SJSA1 (cell line): ENCODE measurements around the gene C12orf56. TPM values are rescaled to one million over a fixed set of nuclear protein-coding genes. Genes with fewer than 3 reads are reported as not detected.
"Not testable (repeated sequence)": the region's sequence is repeated elsewhere in the genome, so short reads cannot be mapped to it uniquely, and the experiment has no call there.

Source experiments
- DNase-seq, 2 experiments: peaks; one replicate each; pipeline ENCODE4 v3.0.0-alpha.2; 2015 to 2020; ENCODE audit warnings: low spot score in 2 of 2, low read depth in 1 of 2
- H3K27ac ChIP-seq: fragments of 250-450 bp; sonication (Bioruptor Pico); 2 replicates; pipeline ENCODE4 v1.5.1; 2020; ENCODE audit warnings: mild to moderate bottlenecking, moderate library complexity
- H3K27me3 ChIP-seq: fragments of 250-450 bp; sonication (Bioruptor Pico); replicated peaks from 2 replicates; pipeline ENCODE4 v1.5.1; 2020; ENCODE audit warnings: mild to moderate bottlenecking, moderate library complexity
- H3K36me3 ChIP-seq: fragments of 250-450 bp; sonication (Bioruptor Pico); 2 replicates; pipeline ENCODE4 v1.5.1; 2020; ENCODE audit warnings: mild to moderate bottlenecking
- H3K4me1 ChIP-seq: fragments of 250-450 bp; sonication (Bioruptor Pico); replicated peaks from 2 replicates; pipeline ENCODE4 v1.6.1; 2021; ENCODE audit warnings: mild to moderate bottlenecking
- H3K4me3 ChIP-seq: fragments of 250-450 bp; sonication (Bioruptor Pico); 2 replicates; pipeline ENCODE4 v1.5.1; 2020; ENCODE audit warnings: mild to moderate bottlenecking
- H3K9me3 ChIP-seq: fragments of 250-450 bp; sonication (Bioruptor Pico); replicated peaks from 2 replicates; pipeline ENCODE4 v1.5.1; 2020; ENCODE audit warnings: mild to moderate bottlenecking
- total RNA-seq: library from RNA; depleted of rRNA; stranded (reverse); fragments of >200 nt; shearing (Covaris generic); gene quantifications from 2 replicates; pipeline ENCODE4 v1.2.3, GENCODE V29; 2014

Gene C12orf56
- total RNA-seq, 1 experiment from 2014 or later: not detected

GRCh38 chr12:64319540-64320225, 70.9 kb downstream of the C12orf56 start:
- not testable (repeated sequence) for H3K36me3 ChIP-seq, H3K27me3 ChIP-seq, H3K27ac ChIP-seq, H3K9me3 ChIP-seq, DNase-seq, H3K4me3 ChIP-seq
- H3K4me1 ChIP-seq: peaks cover 20% of the 10 kb centered on the region

GRCh38 chr12:64318605-64319004, 72.0 kb downstream of the C12orf56 start:
- Histone ChIP-seq H3K4me1 (peaks cover 11% of the 10 kb centered on the region), H3K27me3 (no peaks in the 10 kb centered on the region), H3K4me3 (no peak overlapping the region), H3K9me3 (no peaks in the 10 kb centered on the region), H3K27ac (no peak overlapping the region), H3K36me3 (no peaks in the 10 kb centered on the region)
- DNase-seq: no peak

- H3K4me1 ChIP-seq: no peaks in the 10 kb centered on the region
- no peak overlapping the region for H3K27ac ChIP-seq
- DNase-seq: no peak
- H3K9me3 ChIP-seq: no peaks in the 10 kb centered on the region
- no peaks in the 10 kb centered on the region for H3K36me3 ChIP-seq
- H3K4me3 ChIP-seq: no peak overlapping the region
- H3K27me3 ChIP-seq: no peaks in the 10 kb centered on the region
Observed at GRCh38 chr12:64311877-64312276, 78.7 kb downstream of the C12orf56 start.

- no peak for DNase-seq
- Histone ChIP-seq H3K36me3 (no peaks in the 10 kb centered on the region), H3K4me3 (no peak overlapping the region), H3K4me1 (no peaks in the 10 kb centered on the region), H3K27ac (no peak overlapping the region), H3K27me3 (no peaks in the 10 kb centered on the region), H3K9me3 (no peaks in the 10 kb centered on the region)
Observed at GRCh38 chr12:64304571-64304970, 86.0 kb downstream of the C12orf56 start.

GRCh38 chr12:64299628-64300027, 90.9 kb downstream of the C12orf56 start:
- Histone ChIP-seq H3K27me3 (no peaks in the 10 kb centered on the region), H3K27ac (no peak overlapping the region)

GRCh38 chr12:64296301-64296700, 94.3 kb downstream of the C12orf56 start:
- Histone ChIP-seq H3K4me3 (no peak overlapping the region), H3K9me3 (no peaks in the 10 kb centered on the region), H3K36me3 (no peaks in the 10 kb centered on the region), H3K27me3 (no peaks in the 10 kb centered on the region), H3K4me1 (no peaks in the 10 kb centered on the region), H3K27ac (no peak overlapping the region)
- DNase-seq: no peak

More at GRCh38 chr12:64299628-64300027, 90.9 kb downstream of the C12orf56 start:
- H3K36me3 ChIP-seq: no peaks in the 10 kb centered on the region
- H3K4me1 ChIP-seq: no peaks in the 10 kb centered on the region
- no peak for DNase-seq
- H3K4me3 ChIP-seq: no peak overlapping the region
- H3K9me3 ChIP-seq: no peaks in the 10 kb centered on the region

- H3K9me3 ChIP-seq: no peaks in the 10 kb centered on the region
- no peaks in the 10 kb centered on the region for H3K36me3 ChIP-seq
- no peak overlapping the region for H3K27ac ChIP-seq
- no peak overlapping the region for H3K4me3 ChIP-seq
- no peaks in the 10 kb centered on the region for H3K27me3 ChIP-seq
- H3K4me1 ChIP-seq: no peaks in the 10 kb centered on the region
- no peak for DNase-seq
Observed at GRCh38 chr12:64293654-64294364, 96.7 kb downstream of the C12orf56 start.

DNA sequence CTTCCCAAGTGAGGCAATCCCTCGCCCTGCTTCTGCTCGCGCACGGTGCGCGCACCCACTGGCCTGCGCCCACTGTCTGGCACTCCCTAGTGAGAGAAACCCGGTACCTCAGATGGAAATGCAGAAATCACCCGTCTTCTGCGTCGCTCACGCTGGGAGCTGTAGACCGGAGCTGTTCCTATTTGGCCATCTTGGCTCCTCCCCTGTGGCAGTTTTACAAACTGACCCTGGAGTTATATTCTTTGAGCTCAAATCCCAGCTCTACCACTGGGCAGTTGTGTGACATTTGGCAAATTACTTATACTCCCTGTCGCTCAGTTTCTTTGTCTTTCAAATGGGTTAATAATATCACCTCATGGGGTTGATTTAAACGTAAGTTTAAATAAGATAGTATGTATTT, 97.4 kb downstream of the C12orf56 start:
- H3K27ac ChIP-seq, H3K9me3 ChIP-seq, H3K4me3 ChIP-seq, H3K4me1 ChIP-seq, H3K27me3 ChIP-seq, DNase-seq, H3K36me3 ChIP-seq: not testable (repeated sequence)

DNA sequence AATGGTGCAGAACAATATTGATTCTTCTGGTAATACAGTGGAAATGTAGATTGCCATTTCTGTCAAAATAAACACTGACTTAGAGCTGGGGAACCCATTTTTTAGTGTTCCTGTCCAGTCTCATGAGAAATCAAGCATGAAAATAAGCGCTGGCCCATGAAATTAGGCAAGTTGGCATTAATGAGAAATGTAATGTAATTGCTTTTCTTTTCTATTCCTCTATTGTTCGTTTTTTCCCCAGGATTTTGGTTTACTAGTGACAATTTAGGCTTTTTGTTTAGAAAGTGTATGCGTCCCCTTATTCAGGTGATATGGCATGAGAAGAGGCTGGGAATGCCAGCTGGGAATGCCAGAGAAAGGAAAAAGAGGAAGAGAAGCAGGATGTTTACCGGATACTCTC, 104.0 kb downstream of the C12orf56 start:
- Histone ChIP-seq H3K4me3 (no peak overlapping the region), H3K4me1 (no peaks in the 10 kb centered on the region), H3K36me3 (no peaks in the 10 kb centered on the region), H3K27ac (no peak overlapping the region), H3K9me3 (no peaks in the 10 kb centered on the region), H3K27me3 (no peaks in the 10 kb centered on the region)
- no peak for DNase-seq

DNA sequence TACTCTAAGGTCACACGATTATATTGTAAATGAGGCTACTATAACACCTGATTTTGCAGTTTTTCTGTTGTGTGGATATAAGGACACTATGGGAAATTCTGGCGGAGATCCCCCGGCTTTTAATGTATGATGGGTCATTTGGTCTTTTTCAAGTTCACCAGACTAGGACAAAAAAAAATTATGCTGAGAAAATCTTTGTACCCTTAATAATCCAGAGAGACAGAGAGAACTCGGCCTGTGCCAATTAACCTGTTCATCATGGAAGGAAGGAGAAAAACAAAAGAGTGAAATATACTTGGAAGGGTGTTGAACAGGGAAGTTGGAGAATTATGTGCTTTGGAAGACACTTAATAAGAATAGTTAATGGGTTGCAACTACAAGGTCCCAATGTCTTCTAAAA, 106.3 kb downstream of the C12orf56 start:
- H3K4me3 ChIP-seq: no peak overlapping the region
- no peaks in the 10 kb centered on the region for H3K4me1 ChIP-seq
- H3K9me3 ChIP-seq: no peaks in the 10 kb centered on the region
- H3K36me3 ChIP-seq: no peaks in the 10 kb centered on the region
- no peak overlapping the region for H3K27ac ChIP-seq
- H3K27me3 ChIP-seq: no peaks in the 10 kb centered on the region
- no peak for DNase-seq

DNA sequence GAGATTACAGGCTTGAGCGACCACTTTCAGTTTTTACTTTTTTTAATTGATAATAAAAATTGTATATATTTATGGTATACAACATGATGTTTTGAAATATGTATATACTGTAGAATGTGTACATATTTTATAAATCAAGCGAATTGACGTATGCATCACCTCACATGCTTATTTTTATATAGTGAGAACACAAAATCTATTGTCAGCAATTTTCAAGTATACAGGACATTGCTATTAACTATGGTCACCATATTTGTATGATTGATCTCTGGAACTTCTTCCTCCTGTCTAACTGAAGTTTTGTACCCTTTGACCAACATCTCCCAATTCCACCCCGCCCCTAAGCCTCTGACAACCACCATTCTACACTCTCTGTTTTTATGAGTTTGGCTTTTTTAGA, 112.1 kb downstream of the C12orf56 start:
- Histone ChIP-seq H3K4me3 (no peak overlapping the region), H3K9me3 (no peaks in the 10 kb centered on the region), H3K27ac (no peak overlapping the region), H3K27me3 (no peaks in the 10 kb centered on the region), H3K36me3 (no peaks in the 10 kb centered on the region), H3K4me1 (no peaks in the 10 kb centered on the region)
- DNase-seq: no peak

- H3K27ac ChIP-seq: no peak overlapping the region
- H3K27me3 ChIP-seq: no peaks in the 10 kb centered on the region
- H3K4me3 ChIP-seq: no peak overlapping the region
- H3K4me1 ChIP-seq: no peaks in the 10 kb centered on the region
- peak in 1 of 2 experiments; percentile 16 for DNase-seq
- no peaks in the 10 kb centered on the region for H3K9me3 ChIP-seq
- no peaks in the 10 kb centered on the region for H3K36me3 ChIP-seq
Observed at GRCh38 chr12:64273527-64274403, 116.8 kb downstream of the C12orf56 start.

GRCh38 chr12:64270411-64270810, 120.1 kb downstream of the C12orf56 start:
- peaks cover 4% of the 10 kb centered on the region; the same call in 1 of the 2 replicates for H3K27me3 ChIP-seq
- no peak overlapping the region for H3K4me3 ChIP-seq
- no peak for DNase-seq
- H3K27ac ChIP-seq: no peak overlapping the region
- H3K9me3 ChIP-seq: no peaks in the 10 kb centered on the region
- H3K36me3 ChIP-seq: no peaks in the 10 kb centered on the region
- H3K4me1 ChIP-seq: no peaks in the 10 kb centered on the region

GRCh38 chr12:64269161-64269560, 121.4 kb downstream of the C12orf56 start:
- Histone ChIP-seq H3K9me3 (no peaks in the 10 kb centered on the region), H3K4me1 (no peaks in the 10 kb centered on the region), H3K36me3 (no peaks in the 10 kb centered on the region), H3K27ac (no peak overlapping the region), H3K4me3 (no peak overlapping the region), H3K27me3 (peaks cover 4% of the 10 kb centered on the region; the same call in 1 of the 2 replicates)
- DNase-seq: no peak
